Endometrial microvascular endothelial cells (primary cell): Measurements from ENCODE around the gene ZNF143. TPM values are rescaled to one million over a fixed set of nuclear protein-coding genes. Genes with fewer than 3 reads are reported as not detected.

Experiments used
- in situ Hi-C: cut with HindIII; loops from 2 replicates; pipeline ENCODE4 v1.10.0; 2017; ENCODE audit warnings: low sequenced_read_pairs, low pct_unique_long_range_greater_than_20kb; ENCODE audit errors: inconsistent ontology term
- total RNA-seq: library from RNA; depleted of rRNA; stranded (reverse); fragments of >200 nt; gene quantifications from one replicate; pipeline ENCODE4 v1.2.3, GENCODE V29; 2015; ENCODE audit errors: inconsistent ontology term

Gene ZNF143
- total RNA-seq, 1 donor from 2014 or later, result 17.7 TPM

GRCh38 chr11:9571071-9571762 is 110.4 kb downstream of the ZNF143 start:
- in situ Hi-C loops, result no loop called here

GRCh38 chr11:9571763-9572115 is 110.9 kb downstream of the ZNF143 start:
- in situ Hi-C loops, result no loop called here

GRCh38 chr11:9573052-9573774 is 112.4 kb downstream of the ZNF143 start, which contains the start of gene WEE1:
Gene WEE1 (plus strand): TSS chr11:9573670. CDS start chr11:9573934, 264 bp downstream.
- in situ Hi-C loops, result no loop called here

- in situ Hi-C loops, result no loop called here
Measured at GRCh38 chr11:9573775-9574621, 113.2 kb downstream of the ZNF143 start.

GRCh38 chr11:9574622-9575259 is 113.9 kb downstream of the ZNF143 start:
- in situ Hi-C loops, result no loop called here

GRCh38 chr11:9575260-9576240 is 114.7 kb downstream of the ZNF143 start:
- in situ Hi-C loops, result no loop called here

- in situ Hi-C loops, result no loop called here
Measured at GRCh38 chr11:9576701-9577381, 116.0 kb downstream of the ZNF143 start.

- in situ Hi-C loops, result no loop called here
Measured at GRCh38 chr11:9577556-9577955, 116.7 kb downstream of the ZNF143 start.

Other genes with a start within 250 kb of the ZNF143 start
- gene DENND5A, start 195.7 kb upstream of the ZNF143 start, total RNA-seq, result 86.0 TPM
- gene TMEM41B, start 146.4 kb upstream of the ZNF143 start, total RNA-seq, result 24.4 TPM
- 99.4 TPM for gene IPO7, start 76.4 kb upstream of the ZNF143 start, total RNA-seq
- gene WEE1, start 112.7 kb downstream of the ZNF143 start, total RNA-seq, result 41.0 TPM
- gene SWAP70, start 203.1 kb downstream of the ZNF143 start, total RNA-seq, result 111 TPM